Measurements from ENCODE around the gene TMEM18.

Gene TMEM18

GRCh38 chr2:677056-677958, at the start of gene TMEM18:
Gene TMEM18 (minus strand): TSS chr2:677406. CDS start chr2:677345, 61 bp downstream.
- Histone ChIP-seq H3K36me3 (ENCODE audit: control insufficient read depth, insufficient read depth, low read length) (peaks cover 2% of the 10 kb centered on the region), H3K4me3 (replicated peaks; ENCODE audit: low read depth, low read length) (peak within 1 kb of the TSS; percentile 84), H3K27me3 (replicated peaks; ENCODE audit: control insufficient read depth, insufficient read depth, low read length) (no peaks in the 10 kb centered on the region)
- TF ChIP-seq, protein P1, sequence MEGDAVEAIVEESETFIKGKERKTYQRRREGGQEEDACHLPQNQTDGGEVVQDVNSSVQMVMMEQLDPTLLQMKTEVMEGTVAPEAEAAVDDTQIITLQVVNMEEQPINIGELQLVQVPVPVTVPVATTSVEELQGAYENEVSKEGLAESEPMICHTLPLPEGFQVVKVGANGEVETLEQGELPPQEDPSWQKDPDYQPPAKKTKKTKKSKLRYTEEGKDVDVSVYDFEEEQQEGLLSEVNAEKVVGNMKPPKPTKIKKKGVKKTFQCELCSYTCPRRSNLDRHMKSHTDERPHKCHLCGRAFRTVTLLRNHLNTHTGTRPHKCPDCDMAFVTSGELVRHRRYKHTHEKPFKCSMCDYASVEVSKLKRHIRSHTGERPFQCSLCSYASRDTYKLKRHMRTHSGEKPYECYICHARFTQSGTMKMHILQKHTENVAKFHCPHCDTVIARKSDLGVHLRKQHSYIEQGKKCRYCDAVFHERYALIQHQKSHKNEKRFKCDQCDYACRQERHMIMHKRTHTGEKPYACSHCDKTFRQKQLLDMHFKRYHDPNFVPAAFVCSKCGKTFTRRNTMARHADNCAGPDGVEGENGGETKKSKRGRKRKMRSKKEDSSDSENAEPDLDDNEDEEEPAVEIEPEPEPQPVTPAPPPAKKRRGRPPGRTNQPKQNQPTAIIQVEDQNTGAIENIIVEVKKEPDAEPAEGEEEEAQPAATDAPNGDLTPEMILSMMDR (IDR thresholded peaks at IDR 0.05; ENCODE audit: insufficient read depth, low read length, poor library complexity, severe bottlenecking) = peak; percentile 43
- DNase-seq (ENCODE audit: extremely low read depth, insufficient read length) = peak; percentile 97

DNA sequence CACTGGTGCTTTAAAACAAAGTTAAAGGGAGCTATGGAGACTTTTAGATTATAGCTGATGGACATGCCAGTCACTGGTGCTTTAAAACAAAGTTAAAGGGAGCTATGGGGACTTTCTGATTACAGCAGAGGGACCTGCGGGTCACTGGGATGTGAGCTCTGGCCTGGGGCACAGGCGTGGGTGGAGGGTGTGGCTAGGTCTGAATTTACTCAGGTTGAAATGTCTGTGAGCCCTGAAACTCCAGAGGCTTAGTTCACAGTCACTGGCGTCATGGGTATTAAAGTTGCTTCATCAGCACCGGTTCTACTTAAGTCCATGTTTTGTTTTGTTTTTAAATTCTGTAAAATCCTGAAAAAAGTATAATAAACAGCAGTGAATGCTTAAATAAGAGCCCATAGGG, 49.0 kb upstream of the TMEM18 start:
- TF ChIP-seq, protein P1 (IDR thresholded peaks at IDR 0.05; ENCODE audit: insufficient read depth, low read length, poor library complexity, severe bottlenecking) = no peak
- Histone ChIP-seq H3K36me3 (ENCODE audit: control insufficient read depth, insufficient read depth, low read length) (no peaks in the 10 kb centered on the region), H3K4me3 (replicated peaks; ENCODE audit: low read depth, low read length) (no peak overlapping the region), H3K27me3 (replicated peaks; ENCODE audit: control insufficient read depth, insufficient read depth, low read length) (no peaks in the 10 kb centered on the region)
- peak; percentile 44 for DNase-seq (ENCODE audit: extremely low read depth, insufficient read length)

DNA sequence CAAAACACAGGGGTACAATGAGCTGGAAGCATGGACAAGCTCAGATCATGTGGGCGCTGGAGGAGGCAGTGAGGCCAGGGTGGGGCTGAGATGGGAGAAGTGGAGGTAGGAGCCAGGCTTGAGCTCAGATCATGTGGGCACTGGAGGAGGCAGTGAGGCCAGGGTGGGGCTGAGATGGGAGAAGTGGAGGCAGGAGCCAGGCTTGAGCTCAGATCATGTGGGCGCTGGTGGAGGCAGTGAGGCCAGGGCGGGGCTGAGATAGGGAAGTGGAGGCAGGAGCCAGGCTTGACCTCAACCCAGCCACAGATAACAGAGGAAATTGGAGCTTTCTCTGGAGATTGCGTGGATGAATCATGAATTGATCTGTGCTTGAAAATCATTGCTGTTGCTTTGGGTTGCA, 48.3 kb upstream of the TMEM18 start:
- Histone ChIP-seq H3K4me3 (replicated peaks; ENCODE audit: low read depth, low read length) (no peak overlapping the region), H3K27me3 (replicated peaks; ENCODE audit: control insufficient read depth, insufficient read depth, low read length) (no peaks in the 10 kb centered on the region), H3K36me3 (ENCODE audit: control insufficient read depth, insufficient read depth, low read length) (no peaks in the 10 kb centered on the region)
- DNase-seq (ENCODE audit: extremely low read depth, insufficient read length) = no peak
- TF ChIP-seq, protein P1 (IDR thresholded peaks at IDR 0.05; ENCODE audit: insufficient read depth, low read length, poor library complexity, severe bottlenecking) = no peak

GRCh38 chr2:723761-724160, 46.6 kb upstream of the TMEM18 start:
- Histone ChIP-seq H3K27me3 (replicated peaks; ENCODE audit: control insufficient read depth, insufficient read depth, low read length) (no peaks in the 10 kb centered on the region), H3K36me3 (ENCODE audit: control insufficient read depth, insufficient read depth, low read length) (no peaks in the 10 kb centered on the region), H3K4me3 (replicated peaks; ENCODE audit: low read depth, low read length) (no peak overlapping the region)
- no peak for DNase-seq (ENCODE audit: extremely low read depth, insufficient read length)
- TF ChIP-seq, protein P1 (IDR thresholded peaks at IDR 0.05; ENCODE audit: insufficient read depth, low read length, poor library complexity, severe bottlenecking) = no peak

GRCh38 chr2:720842-721241, 43.6 kb upstream of the TMEM18 start:
- no peak for DNase-seq (ENCODE audit: extremely low read depth, insufficient read length)
- Histone ChIP-seq H3K27me3 (replicated peaks; ENCODE audit: control insufficient read depth, insufficient read depth, low read length) (no peaks in the 10 kb centered on the region), H3K36me3 (ENCODE audit: control insufficient read depth, insufficient read depth, low read length) (no peaks in the 10 kb centered on the region), H3K4me3 (replicated peaks; ENCODE audit: low read depth, low read length) (no peak overlapping the region)
- TF ChIP-seq, protein P1 (IDR thresholded peaks at IDR 0.05; ENCODE audit: insufficient read depth, low read length, poor library complexity, severe bottlenecking) = no peak
